ENCODE results near the gene DTNBP1. TPM values are rescaled to one million over a fixed set of nuclear protein-coding genes. Genes with fewer than 3 reads are reported as not detected.
"Not testable (repeated sequence)": the region's sequence is repeated elsewhere in the genome, so short reads cannot be mapped to it uniquely, and the experiment has no call there.

The DTNBP1 gene
- total RNA-seq, 1 experiment from 2014 or later = 28.2 TPM

DNA sequence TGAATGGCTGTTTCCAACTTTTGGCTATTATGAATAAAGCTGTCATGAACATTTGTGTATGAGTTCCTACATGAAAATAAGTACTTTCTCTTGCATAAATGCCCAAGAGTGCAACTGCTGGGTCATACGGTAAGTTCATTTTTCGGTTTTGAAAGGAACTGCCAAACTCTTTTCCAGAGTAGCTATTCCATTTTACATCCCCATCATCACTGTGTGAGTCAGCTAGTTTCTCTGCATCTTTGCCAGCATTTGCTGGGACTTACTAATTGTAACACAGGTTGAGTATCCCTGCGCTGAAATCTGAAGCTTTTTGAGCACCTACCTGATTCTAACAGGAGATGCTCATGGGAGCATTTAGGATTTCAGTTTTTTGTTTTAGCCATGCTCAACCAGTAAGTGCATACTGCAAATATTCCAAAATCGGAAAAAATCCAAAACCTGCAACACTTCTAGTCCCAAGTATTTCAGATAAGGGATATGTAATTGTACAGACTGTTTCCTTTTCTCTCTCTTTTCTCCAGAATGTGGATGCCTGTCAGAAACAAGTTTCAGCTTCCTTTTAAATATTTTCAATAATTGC lies 118.4 kb downstream of the DTNBP1 start:
- H3K4me3 ChIP-seq (ENCODE audit: low read depth, low read length, poor library complexity, severe bottlenecking) = no peak overlapping the region
- no peak overlapping the region for H3K27ac ChIP-seq (ENCODE audit: low read depth, low read length, poor library complexity, severe bottlenecking)
- H3K27me3 ChIP-seq (replicated peaks; ENCODE audit: insufficient read depth, low read depth, low read length, poor library complexity) = no peaks in the 10 kb centered on the region
- BruUV-seq (replicated peaks) = no TSS peak
- no peak for TF ChIP-seq EZH2 (IDR thresholded peaks at IDR 0.05; ENCODE audit: borderline replicate concordance, low read depth, low read length, poor library complexity, severe bottlenecking)
- TF ChIP-seq, protein P1, sequence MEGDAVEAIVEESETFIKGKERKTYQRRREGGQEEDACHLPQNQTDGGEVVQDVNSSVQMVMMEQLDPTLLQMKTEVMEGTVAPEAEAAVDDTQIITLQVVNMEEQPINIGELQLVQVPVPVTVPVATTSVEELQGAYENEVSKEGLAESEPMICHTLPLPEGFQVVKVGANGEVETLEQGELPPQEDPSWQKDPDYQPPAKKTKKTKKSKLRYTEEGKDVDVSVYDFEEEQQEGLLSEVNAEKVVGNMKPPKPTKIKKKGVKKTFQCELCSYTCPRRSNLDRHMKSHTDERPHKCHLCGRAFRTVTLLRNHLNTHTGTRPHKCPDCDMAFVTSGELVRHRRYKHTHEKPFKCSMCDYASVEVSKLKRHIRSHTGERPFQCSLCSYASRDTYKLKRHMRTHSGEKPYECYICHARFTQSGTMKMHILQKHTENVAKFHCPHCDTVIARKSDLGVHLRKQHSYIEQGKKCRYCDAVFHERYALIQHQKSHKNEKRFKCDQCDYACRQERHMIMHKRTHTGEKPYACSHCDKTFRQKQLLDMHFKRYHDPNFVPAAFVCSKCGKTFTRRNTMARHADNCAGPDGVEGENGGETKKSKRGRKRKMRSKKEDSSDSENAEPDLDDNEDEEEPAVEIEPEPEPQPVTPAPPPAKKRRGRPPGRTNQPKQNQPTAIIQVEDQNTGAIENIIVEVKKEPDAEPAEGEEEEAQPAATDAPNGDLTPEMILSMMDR (conservative IDR thresholded peaks at IDR 0.05; ENCODE audit: low read depth, low read length) = no peak
- ChIA-PET POLR2A (ENCODE audit: low non-redundant PET) (no interaction called here), CTCF (no interaction called here)
- no peak for DNase-seq (ENCODE audit: low spot score)
- peaks cover 13% of the 10 kb centered on the region for H3K9me3 ChIP-seq (ENCODE audit: low read depth, low read length, poor library complexity, severe bottlenecking)
- intact Hi-C loops (cut with micrococcal nuclease; ENCODE audit: unreplicated experiment) = no loop called here
- peaks cover 41% of the 10 kb centered on the region for H3K4me1 ChIP-seq (ENCODE audit: insufficient read depth, low read length, poor library complexity, severe bottlenecking)
- no peaks in the 10 kb centered on the region for H3K36me3 ChIP-seq (ENCODE audit: insufficient read depth, low read length, poor library complexity, severe bottlenecking)

DNA sequence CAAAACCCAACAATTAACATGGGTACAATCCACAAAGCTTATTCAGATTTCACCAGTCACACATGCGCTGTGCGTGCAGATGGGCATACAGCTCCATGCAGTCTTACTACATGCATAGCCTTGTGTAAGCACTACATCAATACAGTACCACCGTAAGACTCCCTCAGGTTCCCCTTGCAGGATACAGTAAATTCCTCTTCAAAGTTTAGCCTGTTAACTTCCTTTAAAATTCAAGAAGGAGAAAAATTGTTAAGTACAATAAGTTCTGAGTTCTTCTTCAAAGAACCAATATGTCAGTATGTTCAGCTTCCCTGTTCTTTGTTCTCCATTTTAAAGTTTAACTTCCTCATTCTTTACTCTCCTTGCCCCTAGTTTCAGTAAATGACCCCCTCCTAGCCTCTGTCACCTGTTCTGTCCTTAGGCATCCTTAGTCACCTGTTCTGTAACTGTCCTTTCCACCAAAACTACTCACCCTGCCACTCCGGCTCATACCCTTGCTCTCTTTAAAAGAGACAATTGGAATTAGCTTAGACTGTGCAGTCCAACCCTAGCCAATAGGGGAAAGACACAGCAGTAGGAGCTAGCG lies 119.4 kb downstream of the DTNBP1 start:
- intact Hi-C loops (cut with micrococcal nuclease; ENCODE audit: unreplicated experiment); CTCF ChIA-PET; H3K36me3 ChIP-seq (ENCODE audit: insufficient read depth, low read length, poor library complexity, severe bottlenecking); H3K27me3 ChIP-seq (replicated peaks; ENCODE audit: insufficient read depth, low read depth, low read length, poor library complexity); H3K4me3 ChIP-seq (ENCODE audit: low read depth, low read length, poor library complexity, severe bottlenecking); H3K27ac ChIP-seq (ENCODE audit: low read depth, low read length, poor library complexity, severe bottlenecking); BruUV-seq (replicated peaks); POLR2A ChIA-PET (ENCODE audit: low non-redundant PET); DNase-seq (ENCODE audit: low spot score): not testable (repeated sequence)
- H3K4me1 ChIP-seq (ENCODE audit: insufficient read depth, low read length, poor library complexity, severe bottlenecking) = peaks cover 40% of the 10 kb centered on the region
- peaks cover 13% of the 10 kb centered on the region for H3K9me3 ChIP-seq (ENCODE audit: low read depth, low read length, poor library complexity, severe bottlenecking)

DNA sequence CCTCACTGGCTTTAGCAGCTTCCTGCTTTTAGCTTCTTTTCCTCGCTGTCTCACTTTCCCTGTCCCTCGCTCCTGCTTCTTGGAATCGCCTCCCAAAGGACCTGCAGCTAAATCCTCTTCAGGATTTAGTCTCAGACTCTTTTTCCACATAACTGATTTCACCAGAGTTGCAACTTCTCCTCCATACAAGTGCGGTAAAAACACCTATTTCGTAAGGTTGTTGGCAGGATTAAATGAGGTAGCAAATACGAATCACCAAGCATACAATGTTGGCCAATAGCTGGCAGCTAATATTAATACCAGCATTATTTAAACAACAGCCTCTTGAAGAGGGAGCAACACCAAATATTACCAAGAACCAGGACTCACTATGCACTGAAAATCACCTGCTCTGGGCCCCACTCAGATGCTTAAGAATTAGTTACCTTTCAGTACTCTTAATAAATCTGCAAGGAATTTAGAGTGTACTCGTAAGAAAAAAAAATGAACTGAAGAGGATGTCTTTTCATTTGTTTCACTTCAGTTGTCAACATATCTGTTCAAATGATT lies 123.0 kb downstream of the DTNBP1 start:
- Histone ChIP-seq H3K27me3 (replicated peaks; ENCODE audit: insufficient read depth, low read depth, low read length, poor library complexity) (no peaks in the 10 kb centered on the region), H3K36me3 (ENCODE audit: insufficient read depth, low read length, poor library complexity, severe bottlenecking) (no peaks in the 10 kb centered on the region), H3K4me3 (ENCODE audit: low read depth, low read length, poor library complexity, severe bottlenecking) (no peak overlapping the region), H3K4me1 (ENCODE audit: insufficient read depth, low read length, poor library complexity, severe bottlenecking) (peaks cover 36% of the 10 kb centered on the region), H3K9me3 (ENCODE audit: low read depth, low read length, poor library complexity, severe bottlenecking) (peaks cover 13% of the 10 kb centered on the region), H3K27ac (ENCODE audit: low read depth, low read length, poor library complexity, severe bottlenecking) (no peak overlapping the region)
- intact Hi-C loops (cut with micrococcal nuclease; ENCODE audit: unreplicated experiment) = no loop called here
- BruUV-seq (replicated peaks) = no TSS peak
- CTCF ChIA-PET = interaction anchor here (0.6 kb wide), 1 partner anchor 85 kb away, joined by 3 read pairs; no protein-coding TSS in a partner anchor
- DNase-seq (ENCODE audit: low spot score) = no peak
- POLR2A ChIA-PET (ENCODE audit: low non-redundant PET) = no interaction called here
- no peak for TF ChIP-seq EZH2 (IDR thresholded peaks at IDR 0.05; ENCODE audit: borderline replicate concordance, low read depth, low read length, poor library complexity, severe bottlenecking)
- TF ChIP-seq, protein P1 (conservative IDR thresholded peaks at IDR 0.05; ENCODE audit: low read depth, low read length) = no peak

Data from A673 (cell line).